ENCODE data around the gene FREY1.

Gene FREY1

GRCh38 chr11:45885921-45886721, 20.9 kb downstream of the FREY1 start:
- no peak overlapping the region for H3K9ac ChIP-seq (ENCODE audit: low read length)
- no peak overlapping the region for H3K27ac ChIP-seq (ENCODE audit: low read depth, low read length)

GRCh38 chr11:45885274-45885920, 21.7 kb downstream of the FREY1 start, which contains the start of gene MAPK8IP1:
Gene MAPK8IP1 (plus strand): TSS chr11:45885651. CDS start chr11:45885821, 170 bp downstream.
- Histone ChIP-seq H3K27me3 (ENCODE audit: control insufficient read depth in 1 of 2, insufficient read depth in 2 of 2, low read length in 2 of 2) (no peaks in the 10 kb centered on the region), H3K9me3 (ENCODE audit: low read length) (no peaks in the 10 kb centered on the region), H3K27ac (ENCODE audit: low read depth, low read length) (no peak within 1 kb of the TSS), H3K4me1 (ENCODE audit: insufficient read depth, low read length) (peaks cover 16% of the 10 kb centered on the region), H3K4me3 (ENCODE audit: low read depth in 1 of 2, low read length in 2 of 2) (peak within 1 kb of the TSS; percentile 21 to 48), H3K36me3 (ENCODE audit: insufficient read depth, low read length) (peaks cover 23% of the 10 kb centered on the region), H3K9ac (ENCODE audit: low read length) (no peak within 1 kb of the TSS)

More at GRCh38 chr11:45885921-45886721, 20.9 kb downstream of the FREY1 start:
- Histone ChIP-seq H3K4me3 (ENCODE audit: low read depth in 1 of 2, low read length in 2 of 2) (peak overlapping the region in 1 of 2 donors; percentile 48), H3K4me1 (ENCODE audit: insufficient read depth, low read length) (peaks cover 9% of the 10 kb centered on the region), H3K9me3 (ENCODE audit: low read length) (no peaks in the 10 kb centered on the region), H3K27me3 (ENCODE audit: control insufficient read depth in 1 of 2, insufficient read depth in 2 of 2, low read length in 2 of 2) (no peaks in the 10 kb centered on the region), H3K36me3 (ENCODE audit: insufficient read depth, low read length) (peaks cover 17% of the 10 kb centered on the region)

- Histone ChIP-seq H3K9me3 (ENCODE audit: low read length) (no peaks in the 10 kb centered on the region), H3K4me3 (ENCODE audit: low read depth in 1 of 2, low read length in 2 of 2) (peak overlapping the region in 1 of 2 donors; percentile 21), H3K27me3 (ENCODE audit: control insufficient read depth in 1 of 2, insufficient read depth in 2 of 2, low read length in 2 of 2) (no peaks in the 10 kb centered on the region), H3K36me3 (ENCODE audit: insufficient read depth, low read length) (peaks cover 23% of the 10 kb centered on the region), H3K4me1 (ENCODE audit: insufficient read depth, low read length) (peaks cover 22% of the 10 kb centered on the region), H3K9ac (ENCODE audit: low read length) (no peak overlapping the region), H3K27ac (ENCODE audit: low read depth, low read length) (no peak overlapping the region)
Measured at GRCh38 chr11:45884596-45885185, 22.4 kb downstream of the FREY1 start.

GRCh38 chr11:45881708-45882368, 25.2 kb downstream of the FREY1 start:
- Histone ChIP-seq H3K4me3 (ENCODE audit: low read depth in 1 of 2, low read length in 2 of 2) (no peak overlapping the region), H3K9me3 (ENCODE audit: low read length) (no peaks in the 10 kb centered on the region), H3K36me3 (ENCODE audit: insufficient read depth, low read length) (peaks cover 44% of the 10 kb centered on the region), H3K27me3 (ENCODE audit: control insufficient read depth in 1 of 2, insufficient read depth in 2 of 2, low read length in 2 of 2) (no peaks in the 10 kb centered on the region), H3K4me1 (ENCODE audit: insufficient read depth, low read length) (peaks cover 23% of the 10 kb centered on the region), H3K27ac (ENCODE audit: low read depth, low read length) (no peak overlapping the region), H3K9ac (ENCODE audit: low read length) (no peak overlapping the region)

GRCh38 chr11:45880772-45881570, 26.1 kb downstream of the FREY1 start:
- no peaks in the 10 kb centered on the region for H3K27me3 ChIP-seq (ENCODE audit: control insufficient read depth in 1 of 2, insufficient read depth in 2 of 2, low read length in 2 of 2)
- no peak overlapping the region for H3K9ac ChIP-seq (ENCODE audit: low read length)
- no peaks in the 10 kb centered on the region for H3K9me3 ChIP-seq (ENCODE audit: low read length)
- peaks cover 52% of the 10 kb centered on the region for H3K36me3 ChIP-seq (ENCODE audit: insufficient read depth, low read length)
- no peak overlapping the region for H3K4me3 ChIP-seq (ENCODE audit: low read depth in 1 of 2, low read length in 2 of 2)
- peaks cover 23% of the 10 kb centered on the region for H3K4me1 ChIP-seq (ENCODE audit: insufficient read depth, low read length)
- no peak overlapping the region for H3K27ac ChIP-seq (ENCODE audit: low read depth, low read length)

- H3K9ac ChIP-seq (ENCODE audit: low read length), result no peak overlapping the region
- H3K27me3 ChIP-seq (ENCODE audit: control insufficient read depth in 1 of 2, insufficient read depth in 2 of 2, low read length in 2 of 2), result no peaks in the 10 kb centered on the region
- H3K27ac ChIP-seq (ENCODE audit: low read depth, low read length), result no peak overlapping the region
- no peaks in the 10 kb centered on the region for H3K9me3 ChIP-seq (ENCODE audit: low read length)
- H3K4me3 ChIP-seq (ENCODE audit: low read depth in 1 of 2, low read length in 2 of 2), result no peak overlapping the region
- peaks cover 62% of the 10 kb centered on the region for H3K36me3 ChIP-seq (ENCODE audit: insufficient read depth, low read length)
- H3K4me1 ChIP-seq (ENCODE audit: insufficient read depth, low read length), result peaks cover 23% of the 10 kb centered on the region
Measured at GRCh38 chr11:45879803-45880686, 27.0 kb downstream of the FREY1 start.

- Histone ChIP-seq H3K27ac (ENCODE audit: low read depth, low read length) (no peak overlapping the region), H3K4me3 (ENCODE audit: low read depth in 1 of 2, low read length in 2 of 2) (no peak overlapping the region), H3K4me1 (ENCODE audit: insufficient read depth, low read length) (peaks cover 23% of the 10 kb centered on the region), H3K9ac (ENCODE audit: low read length) (no peak overlapping the region), H3K36me3 (ENCODE audit: insufficient read depth, low read length) (peaks cover 76% of the 10 kb centered on the region), H3K9me3 (ENCODE audit: low read length) (no peaks in the 10 kb centered on the region), H3K27me3 (ENCODE audit: control insufficient read depth in 1 of 2, insufficient read depth in 2 of 2, low read length in 2 of 2) (no peaks in the 10 kb centered on the region)
Measured at GRCh38 chr11:45877845-45878244, 29.2 kb downstream of the FREY1 start.

- peaks cover 23% of the 10 kb centered on the region for H3K4me1 ChIP-seq (ENCODE audit: insufficient read depth, low read length)
- H3K36me3 ChIP-seq (ENCODE audit: insufficient read depth, low read length), result peaks cover 74% of the 10 kb centered on the region
- H3K27ac ChIP-seq (ENCODE audit: low read depth, low read length), result no peak overlapping the region
- H3K9me3 ChIP-seq (ENCODE audit: low read length), result no peaks in the 10 kb centered on the region
- no peaks in the 10 kb centered on the region for H3K27me3 ChIP-seq (ENCODE audit: control insufficient read depth in 1 of 2, insufficient read depth in 2 of 2, low read length in 2 of 2)
- no peak overlapping the region for H3K4me3 ChIP-seq (ENCODE audit: low read depth in 1 of 2, low read length in 2 of 2)
- no peak overlapping the region for H3K9ac ChIP-seq (ENCODE audit: low read length)
Measured at GRCh38 chr11:45877221-45877620, 29.9 kb downstream of the FREY1 start.

GRCh38 chr11:45876401-45876800, 30.7 kb downstream of the FREY1 start:
- no peaks in the 10 kb centered on the region for H3K27me3 ChIP-seq (ENCODE audit: control insufficient read depth in 1 of 2, insufficient read depth in 2 of 2, low read length in 2 of 2)
- peaks cover 74% of the 10 kb centered on the region for H3K36me3 ChIP-seq (ENCODE audit: insufficient read depth, low read length)
- H3K4me3 ChIP-seq (ENCODE audit: low read depth in 1 of 2, low read length in 2 of 2), result no peak overlapping the region
- no peaks in the 10 kb centered on the region for H3K9me3 ChIP-seq (ENCODE audit: low read length)
- peaks cover 17% of the 10 kb centered on the region for H3K4me1 ChIP-seq (ENCODE audit: insufficient read depth, low read length)
- H3K27ac ChIP-seq (ENCODE audit: low read depth, low read length), result no peak overlapping the region
- H3K9ac ChIP-seq (ENCODE audit: low read length), result no peak overlapping the region
